T follicular helper cell (primary cell): ENCODE data around the gene EIF6.
"Not testable (repeated sequence)": the region's sequence is repeated elsewhere in the genome, so short reads cannot be mapped to it uniquely, and the experiment has no call there.

Experiments
- DNase-seq: peaks from one replicate; pipeline ENCODE4 v3.0.0-alpha.2; 2020; ENCODE audit warnings: low read depth

Gene EIF6

GRCh38 chr20:35260426-35260825, 24.1 kb downstream of the EIF6 start:
- no peak for DNase-seq

GRCh38 chr20:35257175-35257909, 27.2 kb downstream of the EIF6 start:
- DNase-seq: no peak

GRCh38 chr20:35254448-35254999, 30.0 kb downstream of the EIF6 start:
- no peak for DNase-seq

GRCh38 chr20:35253010-35253409, 31.6 kb downstream of the EIF6 start:
- no peak for DNase-seq

- not testable (repeated sequence) for DNase-seq
Measured at GRCh38 chr20:35252598-35252997, 32.0 kb downstream of the EIF6 start.

- no peak for DNase-seq
Measured at GRCh38 chr20:35252037-35252461, 32.5 kb downstream of the EIF6 start.

- DNase-seq: no peak
Measured at GRCh38 chr20:35251613-35251940, 33.0 kb downstream of the EIF6 start.

GRCh38 chr20:35248641-35249475, 35.7 kb downstream of the EIF6 start:
- no peak for DNase-seq

- DNase-seq: no peak
Measured at GRCh38 chr20:35246723-35247122, 37.8 kb downstream of the EIF6 start.

- no peak for DNase-seq
Measured at GRCh38 chr20:35243986-35244385, 40.6 kb downstream of the EIF6 start.

GRCh38 chr20:35243317-35243716, 41.3 kb downstream of the EIF6 start:
- no peak for DNase-seq

GRCh38 chr20:35240811-35241293, 43.7 kb downstream of the EIF6 start:
- no peak for DNase-seq

- no peak for DNase-seq
Measured at GRCh38 chr20:35240083-35240810, 44.3 kb downstream of the EIF6 start.

- no peak for DNase-seq
Measured at GRCh38 chr20:35238735-35239134, 45.8 kb downstream of the EIF6 start.

- no peak for DNase-seq
Measured at GRCh38 chr20:35238170-35238569, 46.4 kb downstream of the EIF6 start.

- no peak for DNase-seq
Measured at GRCh38 chr20:35237486-35237885, 47.1 kb downstream of the EIF6 start.

- no peak for DNase-seq
Measured at GRCh38 chr20:35235881-35236280, 48.7 kb downstream of the EIF6 start.

GRCh38 chr20:35232575-35232974, 52.0 kb downstream of the EIF6 start:
- no peak for DNase-seq
